AG10803 (cell line): Measurements from ENCODE around the gene UNC5B.

Source experiments
- DNase-seq: peaks from one replicate; pipeline ENCODE4 v3.0.0; 2010; ENCODE audit warnings: low read depth
- H3K4me3 ChIP-seq: 2 replicates; pipeline ENCODE4 v1.5.1; 2011; ENCODE audit warnings: mild to moderate bottlenecking, low read length, control low read depth
- CTCF ChIP-seq: conservative IDR thresholded peaks from 2 replicates; pipeline ENCODE4 v1.5.1; 2011; ENCODE audit warnings: mild to moderate bottlenecking, low read length, control low read depth, inconsistent platforms

Gene UNC5B

GRCh38 chr10:71345694-71346093, 133.3 kb downstream of the UNC5B start:
- no peak for TF ChIP-seq CTCF
- DNase-seq: no peak
- H3K4me3 ChIP-seq: no peak overlapping the region

- DNase-seq: no peak
- TF ChIP-seq CTCF: no peak
- no peak overlapping the region for H3K4me3 ChIP-seq
Observed at GRCh38 chr10:71346731-71347130, 134.4 kb downstream of the UNC5B start.

- H3K4me3 ChIP-seq: no peak overlapping the region
- no peak for DNase-seq
- TF ChIP-seq CTCF: no peak
Observed at GRCh38 chr10:71347587-71348395, 135.4 kb downstream of the UNC5B start.

- no peak overlapping the region for H3K4me3 ChIP-seq
- no peak for TF ChIP-seq CTCF
- no peak for DNase-seq
Observed at GRCh38 chr10:71348850-71349249, 136.5 kb downstream of the UNC5B start.

GRCh38 chr10:71349406-71349805, 137.0 kb downstream of the UNC5B start:
- no peak for DNase-seq
- TF ChIP-seq CTCF: no peak
- no peak overlapping the region for H3K4me3 ChIP-seq

- H3K4me3 ChIP-seq: no peak overlapping the region
- no peak for DNase-seq
- no peak for TF ChIP-seq CTCF
Observed at GRCh38 chr10:71351087-71351486, 138.7 kb downstream of the UNC5B start.

GRCh38 chr10:71351628-71352319, 139.4 kb downstream of the UNC5B start:
- DNase-seq: no peak
- no peak for TF ChIP-seq CTCF
- no peak overlapping the region for H3K4me3 ChIP-seq
